HG03521 (cell line): ENCODE results near the gene ZNF418.

ENCODE experiments used
- ATAC-seq: cut with Tn5 transposase; IDR thresholded peaks from one replicate; pipeline ENCODE4 v1.9.1; 2021; ENCODE audit warnings: mild to moderate bottlenecking, moderate library complexity; ENCODE audit not compliant: unreplicated experiment

The ZNF418 gene

GRCh38 chr19:57934820-57935665, at the start of gene ZNF418:
ZNF418 (minus strand) TSS chr19:57935402; CDS start chr19:57933822, 1,580 bp downstream.
- no peak for ATAC-seq

- no peak for ATAC-seq
Observed at GRCh38 chr19:57978586-57979289, 43.5 kb upstream of the ZNF418 start.

DNA sequence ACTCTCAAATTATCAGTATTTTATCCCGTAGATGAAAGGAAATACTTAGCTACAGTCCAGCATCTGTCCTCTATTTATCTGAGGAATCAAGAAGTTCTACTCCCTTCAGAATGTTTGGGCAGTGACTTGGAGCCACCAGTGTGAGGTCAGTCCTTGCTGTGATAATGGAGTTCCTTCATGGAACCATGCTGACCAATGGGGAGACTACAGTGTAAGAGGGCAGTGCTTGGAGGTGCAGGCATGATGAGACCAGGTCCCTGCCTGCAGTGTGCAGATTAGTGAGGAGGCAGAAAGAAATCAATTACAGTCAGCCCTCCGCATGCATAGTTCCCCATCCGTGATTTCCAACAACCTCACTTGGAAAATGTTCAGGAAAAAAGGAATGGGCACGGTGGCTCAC, 39.2 kb upstream of the ZNF418 start, which contains the start of gene C19orf18:
TSS of gene C19orf18 (minus strand) at position 101 of the 400 bp plus-strand sequence. CDS start 102 bp downstream, outside the sequence.
- no peak for ATAC-seq

- ATAC-seq, result no peak
Observed at GRCh38 chr19:57964761-57965160, 29.6 kb upstream of the ZNF418 start.

- no peak for ATAC-seq
Observed at GRCh38 chr19:57961785-57962184, 26.6 kb upstream of the ZNF418 start.

GRCh38 chr19:57954996-57955395, 19.8 kb upstream of the ZNF418 start:
- ATAC-seq, result no peak

- no peak for ATAC-seq
Observed at GRCh38 chr19:57949702-57950101, 14.5 kb upstream of the ZNF418 start.

GRCh38 chr19:57949296-57949695, 14.1 kb upstream of the ZNF418 start:
- no peak for ATAC-seq

- peak; percentile 78 for ATAC-seq
Observed at GRCh38 chr19:57947419-57948134, 12.4 kb upstream of the ZNF418 start, which contains the start of gene ZNF256. ZNF256 (minus strand) TSS chr19:57947706; CDS start chr19:57947474, 232 bp downstream.

- ATAC-seq, result no peak
Observed at GRCh38 chr19:57947088-57947418, 11.9 kb upstream of the ZNF418 start.

DNA sequence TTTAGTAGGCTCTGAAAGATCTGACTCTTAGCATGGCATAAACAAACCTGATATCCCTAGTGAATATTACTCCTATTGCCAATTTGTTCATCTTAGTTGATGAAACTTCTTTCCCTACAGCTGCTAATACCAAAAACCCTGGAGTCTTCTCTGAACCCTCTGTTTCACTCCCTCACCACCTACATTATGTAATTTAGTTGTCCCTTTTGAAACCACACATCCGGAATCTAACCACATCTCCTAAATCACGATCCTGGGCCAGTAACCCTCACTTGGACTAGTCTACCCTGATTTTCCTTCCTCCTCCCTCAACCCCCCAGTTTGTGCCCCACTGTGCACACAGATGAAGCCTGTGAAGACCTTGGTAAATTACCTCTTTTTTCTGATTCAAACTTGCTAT, 11.1 kb upstream of the ZNF418 start:
- no peak for ATAC-seq

- no peak for ATAC-seq
Observed at GRCh38 chr19:57941593-57941992, 6.4 kb upstream of the ZNF418 start.

GRCh38 chr19:57935731-57936130, 529 bp upstream of the ZNF418 start:
- no peak for ATAC-seq

DNA sequence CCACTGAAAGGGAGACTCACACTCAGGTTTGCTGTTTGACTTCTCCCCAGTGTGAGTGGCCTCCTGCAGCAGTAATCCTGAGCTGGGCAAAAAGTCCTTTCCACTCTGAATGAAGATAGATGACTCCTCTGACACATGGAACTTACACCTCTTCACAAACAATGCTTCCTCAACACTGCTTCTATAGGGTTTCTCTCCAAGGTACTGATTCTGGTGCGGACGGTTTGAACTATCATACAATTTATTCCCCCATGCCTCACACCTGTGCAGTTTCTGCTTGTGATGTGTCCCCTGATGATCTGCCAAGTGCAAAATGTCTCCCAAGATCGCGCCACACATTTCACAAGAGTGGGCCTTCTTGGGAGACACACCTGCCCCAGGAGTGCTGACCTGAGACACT, 7.6 kb downstream of the ZNF418 start:
- ATAC-seq, result no peak

DNA sequence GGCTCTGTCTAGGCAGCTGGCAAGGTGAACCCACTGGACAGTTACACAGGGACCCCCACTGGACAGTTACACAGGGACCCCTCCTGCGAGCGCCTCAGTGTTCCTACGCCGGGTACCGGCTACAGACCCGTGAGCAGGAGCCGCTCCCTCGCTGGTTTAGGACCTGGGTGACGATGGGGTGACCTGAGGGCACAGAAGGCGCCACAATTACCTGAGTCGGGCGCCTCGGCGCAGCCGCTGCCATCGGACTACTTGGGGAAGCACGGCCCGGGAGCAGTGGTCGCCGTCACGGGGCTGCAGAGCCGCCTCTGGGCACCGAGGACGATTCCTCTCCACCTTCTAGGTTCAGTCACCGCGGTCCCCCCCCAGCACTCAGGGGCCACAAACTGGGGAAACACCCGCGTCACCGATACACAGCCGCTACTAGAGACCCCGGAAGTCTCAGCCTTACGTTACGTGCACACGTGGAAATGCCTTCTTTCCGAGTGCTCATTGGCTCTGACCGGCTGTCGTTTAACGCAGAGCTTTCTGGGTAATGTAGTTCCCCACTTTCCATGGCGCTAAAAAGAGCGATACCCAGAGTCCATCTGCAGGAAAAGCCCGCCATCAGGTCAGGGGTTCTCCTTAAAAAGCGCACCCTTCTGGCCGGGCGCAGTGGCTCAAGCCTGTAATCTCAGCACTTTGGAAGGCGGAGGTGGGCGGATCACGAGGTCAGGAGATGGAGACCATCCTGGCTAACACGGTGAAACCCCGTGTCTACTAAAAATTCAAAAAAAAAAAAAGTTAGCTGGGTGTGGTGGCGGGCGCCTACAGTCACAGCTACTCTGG, 18.8 kb downstream of the ZNF418 start, which contains the start of gene ZNF417:
TSS of gene ZNF417 (minus strand) at position 425 of the 828 bp plus-strand sequence. CDS start at position 244, 181 bp downstream.
- ATAC-seq, result peak; percentile 95

DNA sequence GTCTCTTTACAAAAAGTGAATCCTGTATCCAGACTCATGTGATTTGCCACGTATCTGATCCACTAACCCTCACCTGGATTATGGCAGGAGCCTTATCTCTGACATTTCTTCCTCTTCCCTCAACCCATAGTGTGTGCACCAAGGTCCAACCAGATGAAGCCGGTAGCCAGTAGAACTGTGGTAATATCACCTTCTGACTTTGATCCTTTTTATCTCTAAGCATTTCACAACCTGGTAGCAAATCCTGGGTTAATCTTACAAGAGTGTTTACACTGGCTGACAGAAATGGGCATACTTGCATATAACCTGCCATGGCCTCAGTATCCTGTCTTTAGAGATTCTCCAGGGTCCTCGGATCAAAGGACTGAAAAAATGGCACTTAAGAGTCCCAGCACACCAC, 20.7 kb downstream of the ZNF418 start:
- no peak for ATAC-seq

- ATAC-seq, result no peak
Observed at GRCh38 chr19:57907394-57907793, 27.8 kb downstream of the ZNF418 start.

DNA sequence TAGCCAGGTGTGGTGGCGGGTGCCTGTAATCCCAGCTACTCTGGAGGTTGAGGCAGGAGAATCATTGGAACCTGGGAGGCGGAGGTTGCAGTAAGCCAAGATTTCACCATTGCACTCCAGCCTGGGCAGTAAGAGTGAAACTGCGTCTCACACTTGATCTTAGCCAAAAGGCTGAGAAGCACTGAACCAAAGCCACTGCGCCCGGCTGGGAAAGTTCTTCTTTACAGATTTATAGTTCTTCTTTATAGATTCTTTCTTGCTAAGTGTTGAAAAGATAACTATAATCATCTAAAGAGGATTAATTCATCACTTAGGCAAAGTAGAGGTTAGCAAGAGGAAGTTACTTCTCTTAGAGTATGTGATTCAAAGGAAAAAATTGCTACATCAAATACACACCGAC, 29.9 kb downstream of the ZNF418 start:
- no peak for ATAC-seq

GRCh38 chr19:57903618-57904184, 31.5 kb downstream of the ZNF418 start:
- ATAC-seq, result no peak

GRCh38 chr19:57900311-57900710, 34.9 kb downstream of the ZNF418 start:
- ATAC-seq, result no peak
